HepG2 (cell line): ENCODE data around the gene FITM2. TPM values are rescaled to one million over a fixed set of nuclear protein-coding genes. Genes with fewer than 3 reads are reported as not detected.

ENCODE experiments used
- ARNT2 ChIP-seq: sonication (generic); formaldehyde crosslinking; IDR thresholded peaks from 2 replicates; pipeline ENCODE4 v1.8.0; 2022; ENCODE audit warnings: mild to moderate bottlenecking, low read depth, missing genetic modification reagents, moderate library complexity
- IKZF4 ChIP-seq: sonication (generic); formaldehyde crosslinking; IDR thresholded peaks from 2 replicates; pipeline ENCODE4 v1.5.1; 2020; ENCODE audit warnings: borderline replicate concordance, mild to moderate bottlenecking, low read depth, missing genetic modification reagents; ENCODE audit errors: not compliant biosample characterization
- polyA plus RNA-seq, 8 experiments: library from polyadenylated mRNA; depleted of rRNA in 3 of 8; stranded (reverse) in 7 of 8; unstranded in 1 of 8; fragments of >200 nt; fragmentation: Illumina TruSeq in 4 of 8; extraction: Trizol in 4 of 8; gene quantifications; 2 replicates each; pipeline versions ENCODE4 v1.2.1 to v1.2.3, GENCODE V29; 2011 to 2016; ENCODE audit warnings: low read depth in 4 of 8, missing spikeins in 1 of 8, mixed read lengths in 1 of 8; ENCODE audit not compliant: insufficient read depth in 1 of 8
- total RNA-seq, 5 experiments: library from RNA; depleted of rRNA; stranded (reverse); fragments of >200 nt; fragmentation: Illumina TruSeq; extraction: Trizol; gene quantifications; 2 replicates each; pipeline ENCODE4 v1.2.3, GENCODE V29; 2016; ENCODE audit warnings: low read depth in 1 of 5
- TF ChIP-seq, protein P1 (sequence below): sonication (generic); formaldehyde crosslinking; IDR thresholded peaks from one replicate; pipeline ENCODE4 v1.5.1; 2020; ENCODE audit warnings: mild to moderate bottlenecking, missing genetic modification reagents; ENCODE audit errors: not compliant biosample characterization
- TF ChIP-seq, protein P2 (sequence below): sonication (generic); formaldehyde crosslinking; IDR thresholded peaks from 2 replicates; pipeline ENCODE4 v1.8.0; 2022; ENCODE audit warnings: mild to moderate bottlenecking, missing genetic modification reagents, moderate library complexity
- TF ChIP-seq, protein P3 (sequence below): sonication (generic); formaldehyde crosslinking; IDR thresholded peaks from 2 replicates; pipeline ENCODE4 v1.5.0; 2020; ENCODE audit warnings: mild to moderate bottlenecking, missing genetic modification reagents
- TF ChIP-seq, protein P4 (sequence below): sonication (generic); formaldehyde crosslinking; IDR thresholded peaks from 2 replicates; pipeline ENCODE4 v1.5.0; 2020; ENCODE audit warnings: missing genetic modification reagents
- TF ChIP-seq, protein P5 (sequence below): sonication (generic); formaldehyde crosslinking; IDR thresholded peaks from 2 replicates; pipeline ENCODE4 v1.4.0; 2020; ENCODE audit warnings: low read depth, missing genetic modification reagents

FITM2 gene
- total and polyA plus RNA-seq, 2 of the 13 experiments (the other 11 are each of a cell fraction or from before 2014, with no cell fraction given), result 9.6 to 24.5 TPM

DNA sequence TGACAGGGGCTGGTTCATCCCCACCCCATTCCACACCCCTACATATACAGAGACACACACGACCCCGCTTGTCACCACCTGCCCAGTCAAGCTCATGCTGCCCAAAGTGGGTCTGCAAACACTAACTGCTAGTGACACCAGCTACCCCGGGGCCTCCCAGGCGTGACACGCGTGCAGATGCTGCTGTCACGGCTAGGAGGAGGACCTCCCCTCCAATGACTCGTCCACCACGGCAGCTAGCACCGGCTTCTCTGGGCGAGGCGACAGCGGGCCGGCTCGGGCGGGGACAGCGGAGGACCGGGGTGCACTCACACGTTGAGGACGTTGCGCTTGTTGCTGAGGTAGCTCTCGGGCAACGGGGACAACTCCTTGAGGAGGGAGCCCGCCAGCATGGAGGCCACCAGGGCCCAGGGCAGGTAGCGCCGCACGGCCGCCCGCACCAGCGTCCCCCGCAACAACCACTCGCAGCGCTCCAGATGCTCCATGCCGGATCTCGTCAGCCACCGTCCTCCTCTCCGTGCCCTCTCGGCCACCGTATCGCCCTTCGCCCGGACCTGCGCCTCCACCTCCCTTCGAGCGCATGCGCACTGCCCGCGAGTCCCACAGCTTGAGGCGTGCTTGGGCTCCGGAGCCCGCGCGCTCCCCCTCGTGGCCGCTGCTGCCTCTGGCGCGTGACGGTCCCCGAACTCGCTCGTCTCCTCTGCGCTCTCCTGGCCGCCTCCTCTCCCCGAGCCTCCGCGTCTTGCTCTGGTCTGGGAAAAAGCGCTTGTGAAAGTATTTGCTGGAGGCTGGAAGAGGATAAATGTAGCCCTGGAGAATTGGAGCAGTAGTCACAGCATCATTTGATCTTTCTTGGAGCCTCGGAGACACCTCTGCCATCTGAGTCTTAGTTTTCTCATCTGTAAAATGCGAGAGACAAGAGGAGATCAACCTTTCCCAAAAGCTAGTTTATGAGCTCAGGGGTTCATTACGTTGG lies at the start of gene FITM2 (continued):
- TF ChIP-seq, protein P1, sequence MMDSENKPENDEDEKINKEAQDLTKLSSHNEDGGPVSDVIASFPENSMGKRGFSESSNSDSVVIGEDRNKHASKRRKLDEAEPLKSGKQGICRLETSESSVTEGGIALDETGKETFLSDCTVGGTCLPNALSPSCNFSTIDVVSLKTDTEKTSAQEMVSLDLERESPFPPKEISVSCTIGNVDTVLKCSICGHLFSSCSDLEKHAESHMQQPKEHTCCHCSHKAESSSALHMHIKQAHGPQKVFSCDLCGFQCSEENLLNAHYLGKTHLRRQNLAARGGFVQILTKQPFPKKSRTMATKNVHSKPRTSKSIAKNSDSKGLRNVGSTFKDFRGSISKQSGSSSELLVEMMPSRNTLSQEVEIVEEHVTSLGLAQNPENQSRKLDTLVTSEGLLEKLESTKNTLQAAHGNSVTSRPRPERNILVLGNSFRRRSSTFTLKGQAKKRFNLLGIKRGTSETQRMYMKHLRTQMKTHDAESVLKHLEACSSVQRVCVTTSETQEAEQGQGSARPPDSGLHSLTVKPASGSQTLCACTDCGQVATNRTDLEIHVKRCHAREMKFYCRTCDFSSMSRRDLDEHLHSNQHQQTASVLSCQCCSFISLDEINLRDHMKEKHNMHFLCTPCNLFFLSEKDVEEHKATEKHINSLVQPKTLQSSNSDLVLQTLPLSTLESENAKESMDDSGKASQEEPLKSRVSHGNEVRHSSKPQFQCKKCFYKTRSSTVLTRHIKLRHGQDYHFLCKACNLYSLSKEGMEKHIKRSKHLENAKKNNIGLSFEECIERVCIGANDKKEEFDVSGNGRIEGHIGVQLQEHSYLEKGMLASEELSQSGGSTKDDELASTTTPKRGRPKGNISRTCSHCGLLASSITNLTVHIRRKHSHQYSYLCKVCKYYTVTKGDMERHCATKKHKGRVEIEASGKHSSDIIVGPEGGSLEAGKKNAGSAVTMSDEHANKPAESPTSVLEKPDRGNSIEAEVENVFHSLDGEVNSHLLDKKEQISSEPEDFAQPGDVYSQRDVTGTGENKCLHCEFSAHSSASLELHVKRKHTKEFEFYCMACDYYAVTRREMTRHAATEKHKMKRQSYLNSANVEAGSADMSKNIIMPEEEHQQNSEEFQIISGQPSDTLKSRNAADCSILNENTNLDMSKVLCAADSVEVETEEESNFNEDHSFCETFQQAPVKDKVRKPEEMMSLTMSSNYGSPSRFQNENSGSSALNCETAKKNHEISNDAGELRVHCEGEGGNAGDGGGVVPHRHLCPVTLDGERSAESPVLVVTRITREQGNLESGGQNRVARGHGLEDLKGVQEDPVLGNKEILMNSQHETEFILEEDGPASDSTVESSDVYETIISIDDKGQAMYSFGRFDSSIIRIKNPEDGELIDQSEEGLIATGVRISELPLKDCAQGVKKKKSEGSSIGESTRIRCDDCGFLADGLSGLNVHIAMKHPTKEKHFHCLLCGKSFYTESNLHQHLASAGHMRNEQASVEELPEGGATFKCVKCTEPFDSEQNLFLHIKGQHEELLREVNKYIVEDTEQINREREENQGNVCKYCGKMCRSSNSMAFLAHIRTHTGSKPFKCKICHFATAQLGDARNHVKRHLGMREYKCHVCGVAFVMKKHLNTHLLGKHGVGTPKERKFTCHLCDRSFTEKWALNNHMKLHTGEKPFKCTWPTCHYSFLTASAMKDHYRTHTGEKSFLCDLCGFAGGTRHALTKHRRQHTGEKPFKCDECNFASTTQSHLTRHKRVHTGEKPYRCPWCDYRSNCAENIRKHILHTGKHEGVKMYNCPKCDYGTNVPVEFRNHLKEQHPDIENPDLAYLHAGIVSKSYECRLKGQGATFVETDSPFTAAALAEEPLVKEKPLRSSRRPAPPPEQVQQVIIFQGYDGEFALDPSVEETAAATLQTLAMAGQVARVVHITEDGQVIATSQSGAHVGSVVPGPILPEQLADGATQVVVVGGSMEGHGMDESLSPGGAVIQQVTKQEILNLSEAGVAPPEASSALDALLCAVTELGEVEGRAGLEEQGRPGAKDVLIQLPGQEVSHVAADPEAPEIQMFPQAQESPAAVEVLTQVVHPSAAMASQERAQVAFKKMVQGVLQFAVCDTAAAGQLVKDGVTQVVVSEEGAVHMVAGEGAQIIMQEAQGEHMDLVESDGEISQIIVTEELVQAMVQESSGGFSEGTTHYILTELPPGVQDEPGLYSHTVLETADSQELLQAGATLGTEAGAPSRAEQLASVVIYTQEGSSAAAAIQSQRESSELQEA, result peak; percentile 97
- TF ChIP-seq, protein P2, sequence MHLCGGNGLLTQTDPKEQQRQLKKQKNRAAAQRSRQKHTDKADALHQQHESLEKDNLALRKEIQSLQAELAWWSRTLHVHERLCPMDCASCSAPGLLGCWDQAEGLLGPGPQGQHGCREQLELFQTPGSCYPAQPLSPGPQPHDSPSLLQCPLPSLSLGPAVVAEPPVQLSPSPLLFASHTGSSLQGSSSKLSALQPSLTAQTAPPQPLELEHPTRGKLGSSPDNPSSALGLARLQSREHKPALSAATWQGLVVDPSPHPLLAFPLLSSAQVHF (CRISPR knock-in tag), result no peak
- TF ChIP-seq ARNT2, result peak; percentile 92; the same call in 1 of the 2 replicates
- TF ChIP-seq, protein P3, sequence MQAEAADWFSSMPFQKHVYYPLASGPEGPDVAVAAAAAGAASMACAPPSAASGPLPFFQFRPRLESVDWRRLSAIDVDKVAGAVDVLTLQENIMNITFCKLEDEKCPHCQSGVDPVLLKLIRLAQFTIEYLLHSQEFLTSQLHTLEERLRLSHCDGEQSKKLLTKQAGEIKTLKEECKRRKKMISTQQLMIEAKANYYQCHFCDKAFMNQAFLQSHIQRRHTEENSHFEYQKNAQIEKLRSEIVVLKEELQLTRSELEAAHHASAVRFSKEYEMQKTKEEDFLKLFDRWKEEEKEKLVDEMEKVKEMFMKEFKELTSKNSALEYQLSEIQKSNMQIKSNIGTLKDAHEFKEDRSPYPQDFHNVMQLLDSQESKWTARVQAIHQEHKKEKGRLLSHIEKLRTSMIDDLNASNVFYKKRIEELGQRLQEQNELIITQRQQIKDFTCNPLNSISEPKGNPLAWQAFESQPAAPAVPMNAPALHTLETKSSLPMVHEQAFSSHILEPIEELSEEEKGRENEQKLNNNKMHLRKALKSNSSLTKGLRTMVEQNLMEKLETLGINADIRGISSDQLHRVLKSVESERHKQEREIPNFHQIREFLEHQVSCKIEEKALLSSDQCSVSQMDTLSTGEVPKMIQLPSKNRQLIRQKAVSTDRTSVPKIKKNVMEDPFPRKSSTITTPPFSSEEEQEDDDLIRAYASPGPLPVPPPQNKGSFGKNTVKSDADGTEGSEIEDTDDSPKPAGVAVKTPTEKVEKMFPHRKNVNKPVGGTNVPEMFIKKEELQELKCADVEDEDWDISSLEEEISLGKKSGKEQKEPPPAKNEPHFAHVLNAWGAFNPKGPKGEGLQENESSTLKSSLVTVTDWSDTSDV (CRISPR knock-in tag), result peak; percentile 42; the same call in 1 of the 2 replicates
- TF ChIP-seq IKZF4 (CRISPR knock-in tag), result peak; percentile 57
- TF ChIP-seq, protein P4, sequence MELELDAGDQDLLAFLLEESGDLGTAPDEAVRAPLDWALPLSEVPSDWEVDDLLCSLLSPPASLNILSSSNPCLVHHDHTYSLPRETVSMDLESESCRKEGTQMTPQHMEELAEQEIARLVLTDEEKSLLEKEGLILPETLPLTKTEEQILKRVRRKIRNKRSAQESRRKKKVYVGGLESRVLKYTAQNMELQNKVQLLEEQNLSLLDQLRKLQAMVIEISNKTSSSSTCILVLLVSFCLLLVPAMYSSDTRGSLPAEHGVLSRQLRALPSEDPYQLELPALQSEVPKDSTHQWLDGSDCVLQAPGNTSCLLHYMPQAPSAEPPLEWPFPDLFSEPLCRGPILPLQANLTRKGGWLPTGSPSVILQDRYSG (CRISPR knock-in tag), result peak; percentile 90; the same call in 1 of the 2 replicates
- TF ChIP-seq, protein P5, sequence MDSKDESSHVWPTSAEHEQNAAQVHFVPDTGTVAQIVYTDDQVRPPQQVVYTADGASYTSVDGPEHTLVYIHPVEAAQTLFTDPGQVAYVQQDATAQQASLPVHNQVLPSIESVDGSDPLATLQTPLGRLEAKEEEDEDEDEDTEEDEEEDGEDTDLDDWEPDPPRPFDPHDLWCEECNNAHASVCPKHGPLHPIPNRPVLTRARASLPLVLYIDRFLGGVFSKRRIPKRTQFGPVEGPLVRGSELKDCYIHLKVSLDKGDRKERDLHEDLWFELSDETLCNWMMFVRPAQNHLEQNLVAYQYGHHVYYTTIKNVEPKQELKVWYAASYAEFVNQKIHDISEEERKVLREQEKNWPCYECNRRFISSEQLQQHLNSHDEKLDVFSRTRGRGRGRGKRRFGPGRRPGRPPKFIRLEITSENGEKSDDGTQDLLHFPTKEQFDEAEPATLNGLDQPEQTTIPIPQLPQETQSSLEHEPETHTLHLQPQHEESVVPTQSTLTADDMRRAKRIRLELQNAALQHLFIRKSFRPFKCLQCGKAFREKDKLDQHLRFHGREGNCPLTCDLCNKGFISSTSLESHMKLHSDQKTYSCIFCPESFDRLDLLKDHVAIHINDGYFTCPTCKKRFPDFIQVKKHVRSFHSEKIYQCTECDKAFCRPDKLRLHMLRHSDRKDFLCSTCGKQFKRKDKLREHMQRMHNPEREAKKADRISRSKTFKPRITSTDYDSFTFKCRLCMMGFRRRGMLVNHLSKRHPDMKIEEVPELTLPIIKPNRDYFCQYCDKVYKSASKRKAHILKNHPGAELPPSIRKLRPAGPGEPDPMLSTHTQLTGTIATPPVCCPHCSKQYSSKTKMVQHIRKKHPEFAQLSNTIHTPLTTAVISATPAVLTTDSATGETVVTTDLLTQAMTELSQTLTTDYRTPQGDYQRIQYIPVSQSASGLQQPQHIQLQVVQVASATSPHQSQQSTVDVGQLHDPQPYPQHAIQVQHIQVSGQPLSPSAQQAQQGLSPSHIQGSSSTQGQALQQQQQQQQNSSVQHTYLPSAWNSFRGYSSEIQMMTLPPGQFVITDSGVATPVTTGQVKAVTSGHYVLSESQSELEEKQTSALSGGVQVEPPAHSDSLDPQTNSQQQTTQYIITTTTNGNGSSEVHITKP (CRISPR knock-in tag), result peak; percentile 90
